Measurements from ENCODE around the gene TCF4.
"Not testable (repeated sequence)": the region's sequence is repeated elsewhere in the genome, so short reads cannot be mapped to it uniquely, and the experiment has no call there.

TCF4 gene

DNA sequence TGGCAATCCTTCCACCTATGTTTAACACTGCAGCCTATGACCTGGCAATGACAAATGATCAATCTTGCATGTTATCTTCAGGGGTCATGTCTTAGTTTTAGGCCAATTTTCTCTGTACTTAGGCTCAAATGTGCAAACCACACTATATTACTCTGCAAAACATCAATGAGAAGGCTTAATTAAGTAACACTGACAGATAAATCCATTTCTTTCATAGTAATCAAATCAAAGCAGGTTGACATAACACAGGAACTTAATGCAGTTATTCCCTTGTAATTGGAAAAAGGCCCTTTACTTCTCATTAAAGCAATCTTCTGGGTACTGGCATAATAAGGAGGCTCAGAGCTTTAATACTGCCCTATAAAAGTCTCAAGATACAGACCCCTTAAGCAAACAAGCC, 114.4 kb downstream of the TCF4 start:
- Histone ChIP-seq H3K18ac (ENCODE audit: low read length) (no peak overlapping the region), H4K12ac (ENCODE audit: low read depth, low read length) (no peak overlapping the region), H3K14ac (ENCODE audit: low read length) (no peak overlapping the region), H3K9ac (ENCODE audit: low read length) (no peak overlapping the region), H2BK5ac (ENCODE audit: low read depth, low read length, poor library complexity) (no peak overlapping the region), H4K91ac (ENCODE audit: low read depth, low read length) (no peak overlapping the region), H3K4ac (ENCODE audit: low read depth, low read length) (no peak overlapping the region), H3K9me3 (ENCODE audit: insufficient read depth, low read depth, low read length) (no peaks in the 10 kb centered on the region), H2AK5ac (ENCODE audit: low read length) (no peak overlapping the region), H3K23ac (ENCODE audit: low read length) (no peak overlapping the region), H3K79me2 (ENCODE audit: control insufficient read depth, insufficient read depth, low read length, poor library complexity) (no peaks in the 10 kb centered on the region), H3K36me3 (ENCODE audit: control insufficient read depth in 1 of 2, insufficient read depth in 2 of 2, low read length in 2 of 2) (peaks cover 0 to 4% of the 10 kb centered on the region in 2 experiments), H3K27me3 (ENCODE audit: insufficient read depth, low read length) (no peaks in the 10 kb centered on the region), H2BK120ac (ENCODE audit: insufficient read depth, low read length, poor library complexity) (no peak overlapping the region), H3K79me1 (ENCODE audit: low read length) (peaks cover 2% of the 10 kb centered on the region), H3K27ac (ENCODE audit: low read depth, low read length) (no peak overlapping the region), H2AFZ (ENCODE audit: insufficient read depth, low read length, poor library complexity) (no peak overlapping the region), H3K4me1 (ENCODE audit: control insufficient read depth in 1 of 2, insufficient read depth in 2 of 2, low read length in 2 of 2) (peaks cover 3 to 4% of the 10 kb centered on the region in 2 experiments), H3K4me2 (ENCODE audit: low read length) (no peak overlapping the region), H4K8ac (ENCODE audit: low read depth, low read length) (no peak overlapping the region), H2BK12ac (ENCODE audit: low read length) (no peak overlapping the region), H3K4me3 (ENCODE audit: low read depth, low read length) (no peak overlapping the region)
- DNase-seq, result no peak

DNA sequence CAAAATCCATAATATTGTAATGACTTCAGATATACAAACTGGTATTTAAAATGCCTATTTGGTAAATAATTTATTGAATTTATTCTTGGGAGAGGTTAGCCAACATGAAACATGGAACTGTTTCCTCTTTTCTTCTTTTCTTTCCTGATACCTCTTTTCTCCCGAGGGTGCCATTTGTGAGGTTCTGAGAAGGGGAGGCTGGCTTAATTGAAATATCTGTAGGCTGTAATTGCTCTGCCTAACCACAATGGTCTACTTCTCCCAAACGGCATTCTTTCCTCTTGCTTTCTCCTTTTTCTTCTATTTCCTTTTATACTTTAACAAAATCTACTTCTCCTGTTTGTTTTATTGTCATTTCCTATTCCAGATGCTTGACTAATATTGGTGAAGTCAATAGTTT, 114.9 kb downstream of the TCF4 start:
- Histone ChIP-seq H2BK120ac (ENCODE audit: insufficient read depth, low read length, poor library complexity) (no peak overlapping the region), H3K36me3 (ENCODE audit: control insufficient read depth in 1 of 2, insufficient read depth in 2 of 2, low read length in 2 of 2) (peaks cover 0 to 4% of the 10 kb centered on the region in 2 experiments), H3K4me1 (ENCODE audit: control insufficient read depth in 1 of 2, insufficient read depth in 2 of 2, low read length in 2 of 2) (peaks cover 3 to 4% of the 10 kb centered on the region in 2 experiments), H3K4ac (ENCODE audit: low read depth, low read length) (no peak overlapping the region), H4K8ac (ENCODE audit: low read depth, low read length) (no peak overlapping the region), H3K79me2 (ENCODE audit: control insufficient read depth, insufficient read depth, low read length, poor library complexity) (no peaks in the 10 kb centered on the region), H4K12ac (ENCODE audit: low read depth, low read length) (no peak overlapping the region), H3K79me1 (ENCODE audit: low read length) (peaks cover 2% of the 10 kb centered on the region), H3K4me2 (ENCODE audit: low read length) (no peak overlapping the region), H2AK5ac (ENCODE audit: low read length) (no peak overlapping the region), H3K9ac (ENCODE audit: low read length) (no peak overlapping the region), H3K27me3 (ENCODE audit: insufficient read depth, low read length) (no peaks in the 10 kb centered on the region), H3K9me3 (ENCODE audit: insufficient read depth, low read depth, low read length) (no peaks in the 10 kb centered on the region), H3K23ac (ENCODE audit: low read length) (no peak overlapping the region), H3K14ac (ENCODE audit: low read length) (no peak overlapping the region), H2BK12ac (ENCODE audit: low read length) (no peak overlapping the region), H3K18ac (ENCODE audit: low read length) (no peak overlapping the region), H3K4me3 (ENCODE audit: low read depth, low read length) (no peak overlapping the region), H3K27ac (ENCODE audit: low read depth, low read length) (no peak overlapping the region), H4K91ac (ENCODE audit: low read depth, low read length) (no peak overlapping the region), H2AFZ (ENCODE audit: insufficient read depth, low read length, poor library complexity) (no peak overlapping the region), H2BK5ac (ENCODE audit: low read depth, low read length, poor library complexity) (no peak overlapping the region)
- WGBS (ENCODE audit: extremely low coverage, insufficient coverage, insufficient read length), result no CpG with 5 or more reads among the region's 2 CpGs
- DNase-seq, result no peak

DNA sequence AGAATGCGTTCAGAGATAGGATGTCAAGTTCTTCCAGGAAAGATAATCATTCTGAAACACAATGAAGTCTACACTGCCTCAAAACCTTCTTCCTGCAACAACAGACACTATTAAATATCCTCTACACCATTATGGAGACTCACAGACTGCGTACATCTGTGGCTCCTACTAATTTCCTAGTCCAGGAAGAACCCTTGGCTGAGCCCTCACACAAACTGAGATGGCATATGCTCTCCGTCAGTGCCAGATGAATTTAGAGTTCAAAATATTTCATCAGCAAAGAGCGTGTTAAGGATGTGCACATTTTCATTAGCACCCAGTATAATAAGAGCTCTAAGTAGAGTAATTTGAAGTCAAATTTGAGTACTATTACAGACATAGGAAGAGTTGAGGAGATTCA, 117.2 kb downstream of the TCF4 start:
- Histone ChIP-seq H3K36me3 (ENCODE audit: control insufficient read depth in 1 of 2, insufficient read depth in 2 of 2, low read length in 2 of 2) (peaks cover 0 to 5% of the 10 kb centered on the region in 2 experiments), H2BK12ac (ENCODE audit: low read length) (no peak overlapping the region), H2BK5ac (ENCODE audit: low read depth, low read length, poor library complexity) (no peak overlapping the region), H2BK120ac (ENCODE audit: insufficient read depth, low read length, poor library complexity) (no peak overlapping the region), H3K27ac (ENCODE audit: low read depth, low read length) (no peak overlapping the region), H3K9ac (ENCODE audit: low read length) (no peak overlapping the region), H4K12ac (ENCODE audit: low read depth, low read length) (no peak overlapping the region), H4K91ac (ENCODE audit: low read depth, low read length) (no peak overlapping the region), H4K8ac (ENCODE audit: low read depth, low read length) (no peak overlapping the region), H3K27me3 (ENCODE audit: insufficient read depth, low read length) (no peaks in the 10 kb centered on the region), H3K79me1 (ENCODE audit: low read length) (no peaks in the 10 kb centered on the region), H3K79me2 (ENCODE audit: control insufficient read depth, insufficient read depth, low read length, poor library complexity) (no peaks in the 10 kb centered on the region), H3K18ac (ENCODE audit: low read length) (no peak overlapping the region), H3K4me2 (ENCODE audit: low read length) (no peak overlapping the region), H3K9me3 (ENCODE audit: insufficient read depth, low read depth, low read length) (no peaks in the 10 kb centered on the region), H2AK5ac (ENCODE audit: low read length) (no peak overlapping the region), H3K14ac (ENCODE audit: low read length) (no peak overlapping the region), H3K4me1 (ENCODE audit: control insufficient read depth in 1 of 2, insufficient read depth in 2 of 2, low read length in 2 of 2) (no peaks in the 10 kb centered on the region), H2AFZ (ENCODE audit: insufficient read depth, low read length, poor library complexity) (no peak overlapping the region), H3K4ac (ENCODE audit: low read depth, low read length) (no peak overlapping the region), H3K23ac (ENCODE audit: low read length) (no peak overlapping the region), H3K4me3 (ENCODE audit: low read depth, low read length) (no peak overlapping the region)
- DNase-seq, result no peak
- no CpG with 5 or more reads among the region's 4 CpGs for WGBS (ENCODE audit: extremely low coverage, insufficient coverage, insufficient read length)

DNA sequence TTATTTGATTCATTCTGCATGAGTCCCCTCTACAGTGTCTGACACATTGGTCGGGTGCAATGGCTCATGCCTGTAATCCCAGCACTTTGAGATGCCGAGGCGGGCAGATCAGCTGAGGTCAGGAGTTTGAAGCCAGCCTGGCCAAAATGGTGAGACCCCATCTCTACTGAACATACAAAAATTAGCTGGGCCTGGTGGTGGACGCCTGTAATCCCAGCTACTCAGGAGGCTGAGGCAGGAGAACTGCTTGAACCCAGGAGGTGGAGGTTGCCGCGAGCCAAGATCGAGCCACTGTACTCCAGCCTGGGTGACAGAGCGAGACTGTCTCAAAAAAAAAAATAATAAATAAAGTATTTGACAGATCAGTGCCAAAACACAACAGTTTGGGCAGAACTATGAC, 118.9 kb downstream of the TCF4 start:
- H3K4ac ChIP-seq (ENCODE audit: low read depth, low read length); H3K23ac ChIP-seq (ENCODE audit: low read length); H3K79me1 ChIP-seq (ENCODE audit: low read length); H3K4me1 ChIP-seq (ENCODE audit: control insufficient read depth in 1 of 2, insufficient read depth in 2 of 2, low read length in 2 of 2); H3K9ac ChIP-seq (ENCODE audit: low read length); DNase-seq; H3K18ac ChIP-seq (ENCODE audit: low read length); H2BK12ac ChIP-seq (ENCODE audit: low read length); H2AK5ac ChIP-seq (ENCODE audit: low read length); H3K4me3 ChIP-seq (ENCODE audit: low read depth, low read length); H2BK120ac ChIP-seq (ENCODE audit: insufficient read depth, low read length, poor library complexity); H3K27me3 ChIP-seq (ENCODE audit: insufficient read depth, low read length); H3K36me3 ChIP-seq (ENCODE audit: control insufficient read depth in 1 of 2, insufficient read depth in 2 of 2, low read length in 2 of 2); H2AFZ ChIP-seq (ENCODE audit: insufficient read depth, low read length, poor library complexity); H4K91ac ChIP-seq (ENCODE audit: low read depth, low read length); H3K9me3 ChIP-seq (ENCODE audit: insufficient read depth, low read depth, low read length); H3K79me2 ChIP-seq (ENCODE audit: control insufficient read depth, insufficient read depth, low read length, poor library complexity); H3K4me2 ChIP-seq (ENCODE audit: low read length); H3K27ac ChIP-seq (ENCODE audit: low read depth, low read length); H4K12ac ChIP-seq (ENCODE audit: low read depth, low read length); H4K8ac ChIP-seq (ENCODE audit: low read depth, low read length); H3K14ac ChIP-seq (ENCODE audit: low read length); H2BK5ac ChIP-seq (ENCODE audit: low read depth, low read length, poor library complexity): not testable (repeated sequence)
- no CpG with 5 or more reads among the region's 8 CpGs for WGBS (ENCODE audit: extremely low coverage, insufficient coverage, insufficient read length)

Measured in trophoblast cell (in vitro differentiated cells and primary cell).